HG02623 (cell line): ENCODE data around the gene RHBDD3.
"Not testable (repeated sequence)": the region's sequence is repeated elsewhere in the genome, so short reads cannot be mapped to it uniquely, and the experiment has no call there.

ENCODE experiments used
- ATAC-seq: cut with Tn5 transposase; IDR thresholded peaks from one replicate; pipeline ENCODE4 v1.9.1; 2021; ENCODE audit warnings: moderate library complexity; ENCODE audit not compliant: unreplicated experiment

RHBDD3 gene

DNA sequence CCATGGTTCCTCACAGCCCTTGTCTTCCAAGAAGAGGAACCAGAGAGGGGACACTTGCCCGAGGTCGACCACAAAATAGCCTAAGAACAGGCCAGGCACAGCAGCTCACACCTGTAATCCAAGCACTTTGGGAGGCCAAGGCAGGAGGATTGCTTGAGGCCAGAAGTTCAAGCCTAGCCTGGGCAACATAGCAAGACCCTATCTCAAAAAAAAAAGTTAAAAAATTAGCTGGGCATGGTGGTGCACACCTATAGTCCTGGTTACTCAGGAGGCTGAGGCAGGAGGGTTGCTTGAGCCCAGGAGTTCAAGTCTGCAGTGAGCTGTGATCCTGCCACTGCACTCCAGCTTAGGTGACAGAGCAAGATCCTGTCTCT lies 48.4 kb downstream of the RHBDD3 start:
- ATAC-seq, result not testable (repeated sequence)

DNA sequence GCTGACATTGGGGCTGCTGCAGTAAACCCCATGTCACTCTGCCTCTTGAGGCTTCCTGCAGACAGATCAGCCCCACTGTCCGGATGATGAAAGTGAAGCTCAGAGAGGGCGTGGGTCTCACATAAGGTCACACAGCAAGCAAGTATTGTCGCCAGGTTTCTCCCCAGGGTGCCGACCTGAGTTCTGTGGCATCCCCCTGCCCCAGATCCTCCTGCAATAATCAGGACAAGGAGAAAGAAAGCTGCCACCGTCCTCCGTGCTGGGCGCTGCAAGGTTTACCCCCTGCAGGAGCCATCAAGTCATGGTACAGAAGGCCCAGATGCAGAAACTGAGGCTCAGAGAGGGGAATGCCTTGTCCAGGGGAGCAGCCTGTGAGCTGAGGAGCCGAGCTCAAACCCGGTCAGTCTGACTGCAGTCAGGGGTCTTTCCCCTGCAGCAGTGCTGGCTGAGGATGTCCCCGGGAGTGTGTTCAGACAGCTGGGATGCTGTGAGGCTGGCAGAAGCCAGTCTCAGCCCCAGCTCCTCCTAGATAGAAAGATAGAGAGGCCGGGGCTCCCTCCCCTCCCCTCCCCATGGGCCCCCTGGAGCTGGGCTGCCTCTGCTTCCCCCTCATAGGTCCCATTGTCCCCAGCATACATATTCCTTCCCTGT lies 48.9 kb downstream of the RHBDD3 start:
- no peak for ATAC-seq

DNA sequence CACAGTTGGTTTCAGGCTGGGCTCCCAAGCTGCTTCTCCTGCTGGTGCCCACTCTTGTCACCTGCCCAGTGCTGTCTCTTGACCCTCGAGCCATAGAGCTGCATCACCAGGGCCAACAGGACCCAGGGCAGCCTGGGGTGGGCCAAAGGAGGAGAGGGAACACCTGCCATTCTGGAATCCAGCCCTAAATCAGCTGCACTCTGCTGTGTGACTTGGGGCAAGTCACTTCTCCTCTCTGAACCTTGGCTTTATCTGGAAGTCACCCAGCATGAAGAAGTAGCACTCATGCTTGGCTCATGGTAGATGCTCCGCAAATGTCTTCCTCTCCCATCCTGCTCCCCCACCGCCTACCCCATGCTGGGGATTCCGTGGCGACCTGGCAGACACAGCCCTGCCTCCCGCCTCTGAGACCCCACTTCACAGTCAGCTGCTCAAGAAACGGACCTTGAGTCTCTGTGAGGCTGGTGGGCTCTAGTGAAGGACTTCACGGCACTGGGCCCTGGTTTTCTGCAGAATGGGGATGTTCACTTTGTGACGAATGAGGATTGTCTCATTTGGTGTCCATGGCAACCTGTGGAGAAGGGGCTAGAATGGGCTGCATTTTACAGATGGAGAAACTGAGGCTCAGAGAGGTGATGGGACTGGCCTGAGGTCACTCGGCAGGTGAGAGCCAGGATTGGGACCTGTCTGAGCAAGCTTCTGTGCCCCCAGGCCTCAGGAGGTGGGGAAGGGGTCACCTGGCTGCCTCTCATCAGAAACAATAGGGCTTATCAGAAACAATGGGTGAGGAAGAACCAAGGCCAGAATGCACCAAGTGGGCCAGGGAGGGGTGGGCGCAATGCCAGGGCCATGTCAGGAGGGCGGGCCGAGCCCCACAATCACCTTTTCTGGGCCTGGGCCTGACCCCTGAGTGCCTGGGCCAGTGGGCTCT lies 49.7 kb downstream of the RHBDD3 start:
- no peak for ATAC-seq

DNA sequence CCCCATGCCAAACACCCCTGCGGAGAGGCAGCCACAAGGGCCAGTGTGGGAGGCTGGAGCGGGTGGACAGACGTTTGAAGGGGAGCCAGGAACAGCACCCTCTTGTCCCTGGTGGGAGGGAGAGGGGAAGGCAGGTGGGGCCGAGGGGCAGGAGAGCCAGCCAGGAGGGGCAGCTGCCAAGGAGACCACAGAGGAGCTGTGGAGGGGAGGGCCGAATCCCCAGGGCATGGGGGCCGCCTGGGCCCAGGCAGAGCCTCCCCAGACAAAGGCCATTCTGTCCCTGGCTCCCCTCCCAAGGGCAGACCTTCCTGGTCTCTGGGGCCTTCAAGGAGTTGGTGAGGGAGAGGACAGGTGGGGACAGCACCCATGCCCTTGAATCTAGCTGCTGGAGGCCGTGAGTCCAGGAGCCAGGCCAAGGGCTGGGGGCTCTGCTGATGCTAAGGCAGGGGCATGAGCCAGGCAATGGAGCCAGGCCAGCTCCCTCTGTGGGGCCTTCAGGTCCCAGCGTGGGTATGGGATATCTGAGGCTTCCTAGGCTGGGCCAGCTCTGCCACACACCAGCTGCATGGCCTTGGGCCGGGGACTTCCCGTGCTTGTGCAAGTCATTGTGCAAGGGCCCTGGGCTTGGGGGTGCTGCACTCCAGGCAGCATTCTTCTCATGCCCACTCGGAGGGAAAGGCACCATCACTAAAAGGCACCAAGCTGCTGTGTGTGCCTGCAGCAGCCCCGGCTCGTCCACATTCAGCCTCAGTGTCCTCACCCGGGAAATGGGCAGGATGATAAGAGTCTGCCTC lies 50.7 kb downstream of the RHBDD3 start:
- ATAC-seq, result no peak

DNA sequence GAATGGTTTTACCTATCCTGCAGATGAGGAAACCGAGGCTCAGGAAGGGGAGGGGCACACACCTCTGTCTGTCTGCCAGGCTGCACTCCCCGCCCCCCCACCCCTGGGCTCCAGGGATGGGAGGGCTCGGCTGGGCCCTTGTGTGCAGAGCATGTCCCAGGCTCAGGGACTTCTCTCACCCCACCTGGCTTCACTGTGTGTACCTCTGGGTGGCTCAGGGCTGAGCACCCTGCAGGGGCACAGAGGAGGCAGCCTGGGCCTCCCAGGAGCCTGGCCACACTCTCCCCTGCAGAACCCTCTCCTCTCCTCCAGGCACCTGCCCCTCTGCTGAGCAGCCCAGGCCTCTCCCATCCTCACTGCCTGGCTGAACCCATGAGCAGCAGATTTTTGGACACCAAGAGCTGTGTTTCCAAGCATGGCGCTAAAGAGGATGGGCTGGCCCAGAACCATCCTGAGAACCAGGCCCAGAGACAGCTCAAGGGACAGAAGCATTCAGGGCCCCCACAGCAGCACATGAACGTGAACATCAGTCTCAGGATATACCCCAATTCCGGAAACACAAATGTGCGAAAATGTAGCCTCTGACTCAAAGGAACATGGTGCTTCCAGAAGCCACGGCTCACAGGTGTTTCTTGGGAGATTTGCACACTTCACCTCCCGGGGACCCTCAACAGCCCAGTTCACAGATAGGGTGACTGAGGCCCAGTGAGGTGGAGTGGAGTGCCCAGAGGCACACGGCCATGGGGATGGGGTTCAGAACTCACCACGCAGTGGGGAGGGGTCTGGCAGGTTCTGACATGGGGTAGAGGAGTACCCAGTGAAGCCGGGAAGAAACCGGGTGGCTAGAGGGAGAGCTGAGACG lies 51.5 kb downstream of the RHBDD3 start:
- ATAC-seq, result no peak

DNA sequence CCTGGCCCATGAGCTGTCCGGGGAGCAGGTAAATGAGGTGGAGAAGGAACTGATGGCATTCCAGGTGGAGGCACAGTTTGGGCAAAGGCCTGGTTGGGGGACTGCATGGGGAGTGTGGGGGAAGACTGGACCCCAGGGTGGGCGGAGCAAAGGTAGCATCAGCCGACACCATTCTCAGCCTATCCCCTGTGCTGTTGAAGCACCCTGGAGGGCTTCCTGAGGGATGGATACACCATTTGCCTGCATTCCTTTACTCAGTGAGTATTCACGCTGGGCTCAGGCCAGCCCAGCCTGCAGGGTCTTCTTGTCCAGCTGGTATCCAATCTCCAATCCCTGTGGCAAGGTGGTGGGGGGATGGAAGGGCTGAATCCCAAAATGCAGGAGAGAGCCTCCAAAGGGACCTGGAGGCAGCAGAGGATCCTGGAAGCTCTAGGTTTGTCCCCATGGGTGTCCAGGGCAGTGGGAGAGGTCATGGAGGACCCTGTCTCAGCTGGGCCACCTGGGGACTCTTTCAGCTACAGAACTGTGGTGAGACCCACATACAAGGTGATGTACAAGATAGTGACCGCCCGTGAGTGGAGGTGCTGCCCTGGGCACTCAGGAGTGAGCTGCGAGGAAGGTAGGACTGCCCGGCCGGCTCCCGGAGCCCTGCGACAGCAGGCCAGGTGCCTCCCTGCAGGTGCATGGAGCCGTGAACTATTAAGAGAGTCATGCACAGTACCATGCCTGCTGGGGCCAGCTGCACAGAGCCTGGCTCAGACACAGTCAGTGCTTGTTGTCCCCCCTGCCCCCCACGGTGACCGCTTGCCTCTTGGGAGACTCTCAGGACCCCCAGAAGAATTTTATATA lies 52.5 kb downstream of the RHBDD3 start:
- no peak for ATAC-seq

DNA sequence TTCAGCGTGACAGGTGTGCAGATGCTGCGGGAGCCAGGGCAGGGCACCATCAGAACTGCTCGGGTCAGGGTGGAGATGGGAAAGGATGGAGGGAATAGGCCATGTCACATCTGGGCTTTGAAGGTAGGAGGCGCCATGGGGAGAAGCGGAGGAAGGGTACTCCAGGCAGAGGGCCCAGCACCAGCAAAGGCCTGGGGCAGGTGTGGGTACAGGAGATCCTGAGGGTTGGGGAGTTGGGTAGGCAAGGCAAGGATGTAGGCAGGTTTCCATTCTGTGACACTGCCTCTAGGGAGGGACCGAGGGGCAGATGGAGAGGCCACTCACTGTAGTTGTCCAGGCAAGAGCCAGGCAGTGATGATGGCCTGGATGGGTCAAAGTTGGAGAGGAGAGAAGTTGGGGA lies 53.5 kb downstream of the RHBDD3 start:
- ATAC-seq, result no peak

DNA sequence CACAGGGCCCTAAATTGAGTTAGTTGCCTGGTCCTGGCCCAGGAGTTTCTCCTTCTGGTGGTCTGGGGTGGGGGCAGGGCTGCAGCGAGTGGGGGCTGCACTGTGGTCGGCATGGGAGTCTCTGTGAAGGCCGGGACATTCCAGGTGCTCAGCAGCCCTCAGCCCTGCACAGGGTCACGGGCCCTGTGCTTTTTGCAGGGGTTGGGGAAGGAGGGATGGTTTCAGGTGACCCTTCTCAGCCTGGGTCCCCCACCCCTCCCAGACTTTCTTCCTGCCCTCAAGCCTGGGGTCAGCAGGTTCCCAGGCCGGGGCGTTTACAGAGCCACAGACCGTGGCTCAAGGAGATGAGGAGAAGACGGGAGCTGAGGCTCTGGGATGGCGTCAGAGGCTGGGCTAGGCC lies 54.3 kb downstream of the RHBDD3 start:
- no peak for ATAC-seq

DNA sequence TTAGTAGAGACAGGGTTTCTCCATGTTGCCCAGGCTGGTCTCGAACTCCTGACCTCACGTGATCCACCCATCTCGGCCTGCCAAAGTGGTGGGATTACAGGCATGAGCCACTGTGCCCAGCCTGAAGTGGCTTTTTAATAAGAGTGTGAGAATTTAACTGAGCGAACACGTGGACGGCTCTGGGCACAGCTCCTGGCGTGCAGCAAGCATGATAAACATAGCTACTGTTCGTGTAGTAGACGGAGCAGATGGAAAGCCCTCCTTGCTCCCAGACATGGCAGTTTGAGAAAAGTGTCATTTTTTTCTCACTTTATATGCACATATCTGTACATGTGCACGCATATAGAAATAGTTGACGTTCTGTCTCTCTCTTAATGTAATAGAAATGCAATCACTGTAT lies 55.0 kb downstream of the RHBDD3 start:
- ATAC-seq, result no peak

DNA sequence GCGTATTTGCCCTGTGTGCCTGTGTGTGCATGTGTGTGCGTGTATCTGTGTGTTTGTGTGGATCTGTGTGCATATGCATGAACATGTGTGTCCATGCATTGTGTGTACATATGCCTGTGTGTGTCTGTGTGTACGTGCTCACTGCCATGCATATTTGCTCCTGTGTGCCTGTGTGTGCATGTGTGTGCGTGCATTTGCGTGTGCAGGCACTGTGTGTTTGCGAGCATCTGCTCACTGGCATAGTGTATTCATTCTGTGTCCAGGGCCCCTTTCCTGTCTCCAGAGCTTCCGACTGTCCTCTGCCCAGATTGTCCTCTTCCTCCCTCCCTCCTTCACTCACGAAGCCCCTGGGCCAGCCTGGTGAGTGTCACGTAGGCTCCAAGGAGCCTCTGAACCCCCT lies 56.3 kb downstream of the RHBDD3 start:
- ATAC-seq, result no peak

DNA sequence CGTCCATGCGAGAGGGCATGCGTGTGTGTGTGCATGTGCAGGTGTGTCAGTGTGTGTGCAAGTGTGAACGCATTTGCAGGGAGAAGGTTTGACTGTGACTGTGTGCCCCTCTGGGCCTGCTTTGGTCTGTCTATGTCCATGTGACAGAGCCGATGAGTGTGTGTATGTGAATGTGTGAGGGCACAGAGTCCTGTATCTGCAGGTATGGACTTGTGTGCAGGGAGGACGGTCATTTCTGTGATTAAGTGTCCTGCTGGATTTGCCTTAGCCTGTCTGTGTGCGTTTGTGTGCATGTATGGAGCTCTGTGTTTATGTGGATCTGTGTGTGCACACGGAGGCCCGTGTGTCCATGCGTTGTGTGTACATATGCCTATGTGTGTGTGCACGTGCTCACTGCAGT lies 56.7 kb downstream of the RHBDD3 start:
- ATAC-seq, result no peak
